Ovary (tissue), 3 donors: ENCODE measurements around the gene DCAF15.

Source experiments
- CTCF ChIP-seq, 3 donors: fragments of 450-650 bp in 2 of 3; fragments of 200-600 bp in 1 of 3; IDR thresholded peaks; one replicate each; pipeline versions ENCODE4 v1.5.1 to v1.8.0; 2016 to 2022; ENCODE audit warnings: antibody characterized with exemption in 3 of 3, mild to moderate bottlenecking in 1 of 3
- POLR2A ChIP-seq: fragments of 450-650 bp; IDR thresholded peaks from one replicate; pipeline ENCODE4 v1.6.1; 2017; ENCODE audit warnings: antibody characterized with exemption, mild to moderate bottlenecking, moderate library complexity
- donor health status: DM: no; HTN: no; CAD: no.

- TF ChIP-seq CTCF (IDR thresholded peaks at IDR 0.05) (no peak), POLR2A (no peak)
Observed at GRCh38 chr19:13957051-13957450, 4.7 kb downstream of the DCAF15 start.
